HG02763 (cell line): ENCODE measurements around the gene BSN.

ENCODE experiments used
- ATAC-seq: cut with Tn5 transposase; IDR thresholded peaks from one replicate; pipeline ENCODE4 v1.9.1; 2021; ENCODE audit warnings: mild to moderate bottlenecking, moderate library complexity; ENCODE audit not compliant: unreplicated experiment

The BSN gene

DNA sequence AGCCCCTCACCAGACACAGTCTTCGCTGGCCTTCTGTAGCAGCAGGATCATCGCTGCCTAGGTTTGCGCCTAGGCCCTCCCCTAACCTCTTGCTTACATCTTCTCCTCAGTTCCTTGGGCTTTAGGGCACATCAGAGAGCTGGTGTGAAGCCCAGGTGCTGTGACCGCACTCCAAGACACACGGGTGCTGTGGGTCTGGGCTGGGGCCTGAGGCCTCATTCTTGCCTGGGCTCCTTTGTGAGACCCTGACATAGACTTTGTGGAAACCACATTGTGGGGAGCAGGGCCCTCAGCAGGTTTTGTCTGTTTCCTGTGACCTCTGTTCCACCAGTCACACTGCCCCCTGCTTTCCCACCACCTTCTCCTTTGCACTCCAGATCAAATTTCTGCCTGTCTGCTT lies 157.2 kb downstream of the BSN start:
- ATAC-seq, result no peak

DNA sequence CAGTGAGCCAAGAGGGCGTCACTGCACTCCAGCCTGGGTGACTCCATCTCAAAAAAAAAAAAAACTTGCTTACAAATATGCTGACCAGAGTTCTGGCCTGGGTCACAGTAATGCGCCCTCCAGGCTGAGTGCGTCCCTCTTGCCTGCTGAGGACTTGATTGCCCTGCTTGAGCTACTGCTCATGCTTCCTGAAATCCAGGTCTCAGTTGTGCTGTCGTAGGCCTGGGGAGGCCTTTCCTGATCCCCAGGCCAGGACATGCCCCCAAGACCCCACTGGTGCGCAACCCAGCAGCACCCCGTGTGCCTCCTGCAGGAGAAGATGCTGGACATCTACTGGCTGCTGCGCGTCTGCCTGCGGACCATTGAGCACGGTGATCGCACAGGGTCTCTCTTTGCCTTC lies 157.9 kb downstream of the BSN start:
- ATAC-seq, result no peak

- ATAC-seq, result no peak
Observed at GRCh38 chr3:49712631-49713317, 158.5 kb downstream of the BSN start.

GRCh38 chr3:49713336-49714105 lies 159.2 kb downstream of the BSN start:
- ATAC-seq, result no peak

- ATAC-seq, result no peak
Observed at GRCh38 chr3:49714728-49715550, 160.7 kb downstream of the BSN start.

GRCh38 chr3:49715611-49716121 lies 161.4 kb downstream of the BSN start:
- ATAC-seq, result no peak

GRCh38 chr3:49716169-49716568 lies 161.9 kb downstream of the BSN start:
- no peak for ATAC-seq

- ATAC-seq, result no peak
Observed at GRCh38 chr3:49716691-49717210, 162.5 kb downstream of the BSN start.

- no peak for ATAC-seq
Observed at GRCh38 chr3:49717211-49717958, 163.1 kb downstream of the BSN start.

- ATAC-seq, result no peak
Observed at GRCh38 chr3:49717959-49718857, 163.9 kb downstream of the BSN start.

- no peak for ATAC-seq
Observed at GRCh38 chr3:49718858-49719213, 164.6 kb downstream of the BSN start.

GRCh38 chr3:49719214-49719884 lies 165.1 kb downstream of the BSN start, which contains the start of gene AMIGO3:
AMIGO3 (minus strand) TSS chr3:49719684; CDS start chr3:49719465, 219 bp downstream.
- ATAC-seq, result peak; percentile 39
